Hepatocyte (in vitro differentiated cells): ENCODE results near the gene MYO3B.

ENCODE experiments used
- EZH2 ChIP-seq: fragments of 200-600 bp; sonication (generic); IDR thresholded peaks from 2 replicates; pipeline ENCODE4 v1.6.1; 2016; ENCODE audit warnings: antibody characterized with exemption, mild to moderate bottlenecking, borderline replicate concordance
- EZH2phosphoT487 ChIP-seq: fragments of 200-600 bp; sonication (generic); IDR thresholded peaks from one replicate; pipeline ENCODE4 v1.6.1; 2018; ENCODE audit warnings: antibody characterized with exemption, mild to moderate bottlenecking, low read depth, moderate library complexity; ENCODE audit not compliant: unreplicated experiment, severe bottlenecking
- TF ChIP-seq, protein P1 (sequence below): fragments of 200-600 bp; sonication (generic); IDR thresholded peaks from 2 replicates; pipeline ENCODE4 v1.5.1; 2016; ENCODE audit warnings: antibody characterized with exemption, mild to moderate bottlenecking; ENCODE audit not compliant: poor library complexity

DNA sequence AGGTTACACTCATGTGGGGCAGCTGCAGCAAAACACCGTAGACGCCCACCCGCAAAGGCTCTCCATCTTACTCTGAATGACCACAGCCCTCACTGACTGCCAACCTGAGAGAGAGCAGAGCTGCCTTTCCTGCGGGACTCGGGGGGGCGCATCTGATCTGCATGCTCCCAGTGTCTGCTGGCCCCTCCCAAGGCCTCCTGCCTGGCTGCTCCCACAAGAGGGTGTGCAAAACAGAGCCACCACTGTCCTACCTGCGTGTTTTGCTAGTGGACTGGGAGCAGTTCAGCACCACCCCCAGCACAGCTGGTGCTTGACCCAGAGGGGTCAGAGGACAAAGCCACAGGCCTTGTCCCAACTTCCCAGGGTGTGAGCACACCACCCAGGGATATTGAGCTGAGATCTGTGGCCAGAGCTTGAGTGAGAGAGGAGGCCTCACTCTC is 76.4 kb downstream of the MYO3B start:
- TF ChIP-seq, protein P1, sequence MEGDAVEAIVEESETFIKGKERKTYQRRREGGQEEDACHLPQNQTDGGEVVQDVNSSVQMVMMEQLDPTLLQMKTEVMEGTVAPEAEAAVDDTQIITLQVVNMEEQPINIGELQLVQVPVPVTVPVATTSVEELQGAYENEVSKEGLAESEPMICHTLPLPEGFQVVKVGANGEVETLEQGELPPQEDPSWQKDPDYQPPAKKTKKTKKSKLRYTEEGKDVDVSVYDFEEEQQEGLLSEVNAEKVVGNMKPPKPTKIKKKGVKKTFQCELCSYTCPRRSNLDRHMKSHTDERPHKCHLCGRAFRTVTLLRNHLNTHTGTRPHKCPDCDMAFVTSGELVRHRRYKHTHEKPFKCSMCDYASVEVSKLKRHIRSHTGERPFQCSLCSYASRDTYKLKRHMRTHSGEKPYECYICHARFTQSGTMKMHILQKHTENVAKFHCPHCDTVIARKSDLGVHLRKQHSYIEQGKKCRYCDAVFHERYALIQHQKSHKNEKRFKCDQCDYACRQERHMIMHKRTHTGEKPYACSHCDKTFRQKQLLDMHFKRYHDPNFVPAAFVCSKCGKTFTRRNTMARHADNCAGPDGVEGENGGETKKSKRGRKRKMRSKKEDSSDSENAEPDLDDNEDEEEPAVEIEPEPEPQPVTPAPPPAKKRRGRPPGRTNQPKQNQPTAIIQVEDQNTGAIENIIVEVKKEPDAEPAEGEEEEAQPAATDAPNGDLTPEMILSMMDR = no peak
- TF ChIP-seq EZH2phosphoT487 (no peak), EZH2 (no peak)
